Measurements from ENCODE around the gene IFITM2.
A peak's percentile ranks its signal among the peaks of the same experiment; 100 is the strongest.
"Not testable (repeated sequence)": the region's sequence is repeated elsewhere in the genome, so short reads cannot be mapped to it uniquely, and the experiment has no call there.

IFITM2 gene

GRCh38 chr11:349270-349954 is 41.8 kb downstream of the IFITM2 start:
- not testable (repeated sequence) for DNase-seq

- not testable (repeated sequence) for DNase-seq
Observed at GRCh38 chr11:350033-350722, 42.6 kb downstream of the IFITM2 start.

- DNase-seq: no peak
Observed at GRCh38 chr11:350723-351255, 43.2 kb downstream of the IFITM2 start.

GRCh38 chr11:351411-351810 is 43.8 kb downstream of the IFITM2 start:
- no peak for DNase-seq

- no peak for DNase-seq
Observed at GRCh38 chr11:352456-353031, 44.9 kb downstream of the IFITM2 start.

GRCh38 chr11:353179-353873 is 45.7 kb downstream of the IFITM2 start:
- no peak for DNase-seq

- peak; percentile 86 for DNase-seq
Observed at GRCh38 chr11:355581-356458, 48.2 kb downstream of the IFITM2 start.

- no peak for DNase-seq
Observed at GRCh38 chr11:356610-357009, 49.0 kb downstream of the IFITM2 start.

GRCh38 chr11:357582-357981 is 50.0 kb downstream of the IFITM2 start:
- DNase-seq: no peak

GRCh38 chr11:358129-358800 is 50.6 kb downstream of the IFITM2 start:
- no peak for DNase-seq
